ENCODE data around the gene HGF. TPM values are rescaled to one million over a fixed set of nuclear protein-coding genes. Genes with fewer than 3 reads are reported as not detected.
A peak's percentile ranks its signal among the peaks of the same experiment; 100 is the strongest.

HGF gene
- total and polyA plus RNA-seq, 4 donors, result 1.2 to 12.2 (median 2.8) TPM

- no peak overlapping the region for H3K27ac ChIP-seq (ENCODE audit: low read depth, low read length)
- 39% methylated on average over 2 of the region's 5 CpGs for WGBS (ENCODE audit: insufficient coverage)
Observed at GRCh38 chr7:81690251-81690650, 79.6 kb downstream of the HGF start.

DNA sequence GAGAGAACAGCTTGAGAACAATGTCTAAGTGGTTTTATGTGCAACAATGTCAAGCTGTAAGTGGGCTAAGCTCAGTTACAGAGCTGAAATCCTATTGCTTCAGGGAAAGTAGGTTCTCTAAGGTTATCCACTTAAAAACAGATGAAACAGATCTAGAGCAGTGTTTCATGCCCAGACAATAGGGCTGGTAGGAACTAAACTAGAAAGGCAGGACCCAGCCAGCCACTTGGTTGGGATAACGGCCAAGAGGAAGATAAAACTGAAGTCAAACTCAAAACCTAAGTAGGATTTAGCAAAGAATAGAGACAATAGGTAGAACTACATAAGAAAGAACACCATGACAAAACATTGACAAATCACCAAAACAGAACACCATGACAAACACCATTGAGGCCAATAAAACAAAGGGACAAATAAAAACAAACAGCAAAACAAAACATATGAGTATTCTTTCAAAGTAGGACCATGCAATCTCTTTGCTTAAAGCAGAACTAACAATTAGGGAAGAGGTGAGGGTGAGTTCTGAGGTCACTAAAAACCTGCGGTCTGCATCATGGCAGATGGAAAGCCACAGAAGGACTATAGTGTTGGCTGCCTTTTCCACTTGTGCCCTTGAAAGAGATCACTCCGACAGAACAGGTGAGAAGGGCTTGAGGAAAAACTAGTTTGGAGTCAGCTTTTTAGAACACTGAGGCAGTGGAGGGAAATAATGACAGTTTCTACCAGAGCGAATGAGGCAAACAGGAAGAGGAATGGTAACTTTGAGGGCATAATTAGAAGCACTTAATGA, 81.0 kb downstream of the HGF start:
- WGBS (ENCODE audit: insufficient coverage), result 91% methylated on average over 3 of the region's 4 CpGs
- DNase-seq (ENCODE audit: low read depth in 4 of 6, low spot score in 6 of 6), result peak in 1 of 6 donors; percentile 29

More at GRCh38 chr7:81690251-81690650, 79.6 kb downstream of the HGF start:
- Histone ChIP-seq H3K4me1 (ENCODE audit: control insufficient read depth, insufficient read depth, low read length) (no peaks in the 10 kb centered on the region), H3K27me3 (ENCODE audit: control insufficient read depth, insufficient read depth, low read length) (no peaks in the 10 kb centered on the region), H3K4me3 (ENCODE audit: low read depth, low read length) (no peak overlapping the region), H3K9me3 (ENCODE audit: control insufficient read depth, insufficient read depth, low read length) (no peaks in the 10 kb centered on the region), H3K36me3 (ENCODE audit: control insufficient read depth, insufficient read depth, low read length) (no peaks in the 10 kb centered on the region)
- peak in 1 of 6 donors; percentile 17 for DNase-seq (ENCODE audit: low read depth in 4 of 6, low spot score in 6 of 6)

GRCh38 chr7:81687062-81687461, 82.8 kb downstream of the HGF start:
- no peak for DNase-seq (ENCODE audit: low read depth in 4 of 6, low spot score in 6 of 6)
- Histone ChIP-seq H3K36me3 (ENCODE audit: control insufficient read depth, insufficient read depth, low read length) (no peaks in the 10 kb centered on the region), H3K4me1 (ENCODE audit: control insufficient read depth, insufficient read depth, low read length) (no peaks in the 10 kb centered on the region), H3K9me3 (ENCODE audit: control insufficient read depth, insufficient read depth, low read length) (no peaks in the 10 kb centered on the region), H3K4me3 (ENCODE audit: low read depth, low read length) (no peak overlapping the region), H3K27ac (ENCODE audit: low read depth, low read length) (no peak overlapping the region), H3K27me3 (ENCODE audit: control insufficient read depth, insufficient read depth, low read length) (no peaks in the 10 kb centered on the region)

More for the DNA sequence above, 81.0 kb downstream of the HGF start:
- Histone ChIP-seq H3K27ac (ENCODE audit: low read depth, low read length) (no peak overlapping the region), H3K4me1 (ENCODE audit: control insufficient read depth, insufficient read depth, low read length) (no peaks in the 10 kb centered on the region), H3K4me3 (ENCODE audit: low read depth, low read length) (no peak overlapping the region), H3K36me3 (ENCODE audit: control insufficient read depth, insufficient read depth, low read length) (no peaks in the 10 kb centered on the region), H3K27me3 (ENCODE audit: control insufficient read depth, insufficient read depth, low read length) (no peaks in the 10 kb centered on the region), H3K9me3 (ENCODE audit: control insufficient read depth, insufficient read depth, low read length) (no peaks in the 10 kb centered on the region)

GRCh38 chr7:81685270-81685868, 84.5 kb downstream of the HGF start:
- Histone ChIP-seq H3K4me3 (ENCODE audit: low read depth, low read length) (no peak overlapping the region), H3K4me1 (ENCODE audit: control insufficient read depth, insufficient read depth, low read length) (no peaks in the 10 kb centered on the region), H3K27ac (ENCODE audit: low read depth, low read length) (no peak overlapping the region), H3K36me3 (ENCODE audit: control insufficient read depth, insufficient read depth, low read length) (no peaks in the 10 kb centered on the region), H3K27me3 (ENCODE audit: control insufficient read depth, insufficient read depth, low read length) (no peaks in the 10 kb centered on the region), H3K9me3 (ENCODE audit: control insufficient read depth, insufficient read depth, low read length) (no peaks in the 10 kb centered on the region)
- WGBS (ENCODE audit: insufficient coverage), result no CpG with 5 or more reads among the region's 3 CpGs
- no peak for DNase-seq (ENCODE audit: low read depth in 4 of 6, low spot score in 6 of 6)

DNA sequence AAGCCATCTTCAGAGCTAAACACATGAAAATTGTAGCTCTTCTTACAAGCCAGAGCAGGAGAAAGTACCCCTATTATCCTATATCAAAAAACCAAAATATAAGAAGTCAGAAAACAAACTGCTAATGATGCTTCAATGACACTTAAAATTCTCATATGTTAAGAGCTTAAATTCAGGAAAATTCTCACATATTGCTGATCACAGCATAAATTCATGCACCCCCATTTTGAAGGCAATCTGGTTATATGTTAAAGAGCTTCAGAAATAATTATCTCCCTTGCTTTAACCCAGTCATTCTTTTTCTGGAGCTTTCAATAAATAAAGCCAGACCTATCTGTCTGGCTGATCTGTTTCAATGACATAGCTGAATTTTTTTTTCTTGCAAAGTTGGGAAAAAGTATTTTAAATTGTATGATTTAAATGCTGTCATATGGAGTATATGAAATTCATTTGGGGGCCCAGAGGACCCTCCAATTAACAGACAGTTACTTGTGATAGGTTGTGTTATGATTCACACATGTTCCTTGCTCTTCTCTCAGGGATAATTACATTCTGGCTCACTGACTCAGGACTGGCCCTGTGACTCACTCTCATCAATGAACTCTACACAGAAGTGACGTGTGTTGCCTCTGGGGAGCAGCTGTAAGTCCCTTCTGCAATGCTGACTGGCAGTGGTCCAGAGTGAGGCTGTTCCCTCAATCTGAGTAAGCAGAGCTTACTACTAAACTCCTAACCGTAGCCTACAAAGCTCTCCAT, 85.2 kb downstream of the HGF start:
- Histone ChIP-seq H3K4me3 (ENCODE audit: low read depth, low read length) (no peak overlapping the region), H3K27me3 (ENCODE audit: control insufficient read depth, insufficient read depth, low read length) (no peaks in the 10 kb centered on the region), H3K27ac (ENCODE audit: low read depth, low read length) (no peak overlapping the region), H3K36me3 (ENCODE audit: control insufficient read depth, insufficient read depth, low read length) (no peaks in the 10 kb centered on the region), H3K4me1 (ENCODE audit: control insufficient read depth, insufficient read depth, low read length) (no peaks in the 10 kb centered on the region), H3K9me3 (ENCODE audit: control insufficient read depth, insufficient read depth, low read length) (no peaks in the 10 kb centered on the region)
- WGBS (ENCODE audit: insufficient coverage), result 25% methylated on average over 2 of the region's 2 CpGs
- DNase-seq (ENCODE audit: low read depth in 4 of 6, low spot score in 6 of 6), result peak; percentile 19 to 85 (median 46)

- H3K4me3 ChIP-seq (ENCODE audit: low read depth, low read length), result no peak overlapping the region
- H3K9me3 ChIP-seq (ENCODE audit: control insufficient read depth, insufficient read depth, low read length), result no peaks in the 10 kb centered on the region
- H3K27me3 ChIP-seq (ENCODE audit: control insufficient read depth, insufficient read depth, low read length), result no peaks in the 10 kb centered on the region
- H3K36me3 ChIP-seq (ENCODE audit: control insufficient read depth, insufficient read depth, low read length), result no peaks in the 10 kb centered on the region
- H3K4me1 ChIP-seq (ENCODE audit: control insufficient read depth, insufficient read depth, low read length), result no peaks in the 10 kb centered on the region
- no peak for DNase-seq (ENCODE audit: low read depth in 4 of 6, low spot score in 6 of 6)
- no peak overlapping the region for H3K27ac ChIP-seq (ENCODE audit: low read depth, low read length)
- WGBS (ENCODE audit: insufficient coverage), result 100% methylated on average over 2 of the region's 5 CpGs
Observed at GRCh38 chr7:81684033-81684432, 85.8 kb downstream of the HGF start.

DNA sequence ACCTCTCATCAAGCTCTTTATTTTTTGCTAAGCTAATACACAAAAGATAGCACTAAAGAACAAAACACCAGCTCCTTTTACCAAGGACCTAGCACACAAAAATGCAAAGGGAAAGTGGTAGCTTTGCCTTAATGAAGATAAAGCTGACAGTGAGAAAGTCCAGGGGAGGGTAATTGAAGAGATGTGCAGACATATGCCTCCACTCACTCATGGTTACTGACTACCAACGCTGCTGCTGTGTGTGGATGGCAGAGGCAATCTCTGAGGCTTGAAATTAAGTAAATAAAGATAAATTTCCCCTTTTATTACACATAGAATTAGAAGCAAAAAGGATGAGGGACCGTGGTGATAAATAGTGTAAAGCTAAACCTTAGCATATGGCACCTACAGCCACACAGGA, 87.0 kb downstream of the HGF start:
- WGBS (ENCODE audit: insufficient coverage), result no CpG with 5 or more reads among the region's 2 CpGs

GRCh38 chr7:81680120-81680519, 89.7 kb downstream of the HGF start:
- no peak overlapping the region for H3K4me3 ChIP-seq (ENCODE audit: low read depth, low read length)
- 67% methylated on average over 1 of the region's 2 CpGs for WGBS (ENCODE audit: insufficient coverage)
- no peaks in the 10 kb centered on the region for H3K36me3 ChIP-seq (ENCODE audit: control insufficient read depth, insufficient read depth, low read length)
- H3K27me3 ChIP-seq (ENCODE audit: control insufficient read depth, insufficient read depth, low read length), result no peaks in the 10 kb centered on the region
- no peak for DNase-seq (ENCODE audit: low read depth in 4 of 6, low spot score in 6 of 6)
- no peak overlapping the region for H3K27ac ChIP-seq (ENCODE audit: low read depth, low read length)
- no peaks in the 10 kb centered on the region for H3K9me3 ChIP-seq (ENCODE audit: control insufficient read depth, insufficient read depth, low read length)
- H3K4me1 ChIP-seq (ENCODE audit: control insufficient read depth, insufficient read depth, low read length), result no peaks in the 10 kb centered on the region

More for the DNA sequence above, 87.0 kb downstream of the HGF start:
- Histone ChIP-seq H3K27ac (ENCODE audit: low read depth, low read length) (no peak overlapping the region), H3K27me3 (ENCODE audit: control insufficient read depth, insufficient read depth, low read length) (no peaks in the 10 kb centered on the region), H3K36me3 (ENCODE audit: control insufficient read depth, insufficient read depth, low read length) (no peaks in the 10 kb centered on the region), H3K9me3 (ENCODE audit: control insufficient read depth, insufficient read depth, low read length) (no peaks in the 10 kb centered on the region), H3K4me3 (ENCODE audit: low read depth, low read length) (no peak overlapping the region), H3K4me1 (ENCODE audit: control insufficient read depth, insufficient read depth, low read length) (no peaks in the 10 kb centered on the region)
- peak in 1 of 6 donors; percentile 57 for DNase-seq (ENCODE audit: low read depth in 4 of 6, low spot score in 6 of 6)

DNA sequence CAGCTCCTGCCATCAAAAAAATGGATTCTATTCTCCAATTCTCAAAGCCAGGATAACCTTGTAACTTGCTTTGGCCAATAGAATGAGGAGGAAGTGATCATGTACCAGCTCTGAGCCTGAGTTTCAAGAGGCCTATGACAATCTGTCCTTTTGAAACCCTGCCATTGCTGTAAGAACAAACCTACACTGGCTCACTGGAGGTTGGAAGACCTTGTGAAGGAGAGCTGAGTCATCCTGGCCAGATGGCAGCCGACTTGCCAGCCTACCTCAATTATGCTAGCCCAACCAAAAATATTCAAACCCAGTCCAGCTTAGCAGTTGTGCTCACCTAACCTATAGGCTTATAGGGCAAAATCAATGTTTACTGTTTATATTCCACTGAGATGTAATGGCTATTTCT, 93.0 kb downstream of the HGF start:
- Histone ChIP-seq H3K9me3 (ENCODE audit: control insufficient read depth, insufficient read depth, low read length) (no peaks in the 10 kb centered on the region), H3K4me3 (ENCODE audit: low read depth, low read length) (no peak overlapping the region), H3K27me3 (ENCODE audit: control insufficient read depth, insufficient read depth, low read length) (no peaks in the 10 kb centered on the region), H3K36me3 (ENCODE audit: control insufficient read depth, insufficient read depth, low read length) (no peaks in the 10 kb centered on the region), H3K4me1 (ENCODE audit: control insufficient read depth, insufficient read depth, low read length) (no peaks in the 10 kb centered on the region), H3K27ac (ENCODE audit: low read depth, low read length) (no peak overlapping the region)
- no peak for DNase-seq (ENCODE audit: low read depth in 4 of 6, low spot score in 6 of 6)
- no CpG with 5 or more reads among the region's 1 CpG for WGBS (ENCODE audit: insufficient coverage)
